Measurements from ENCODE around the gene RCAN3.

DNA sequence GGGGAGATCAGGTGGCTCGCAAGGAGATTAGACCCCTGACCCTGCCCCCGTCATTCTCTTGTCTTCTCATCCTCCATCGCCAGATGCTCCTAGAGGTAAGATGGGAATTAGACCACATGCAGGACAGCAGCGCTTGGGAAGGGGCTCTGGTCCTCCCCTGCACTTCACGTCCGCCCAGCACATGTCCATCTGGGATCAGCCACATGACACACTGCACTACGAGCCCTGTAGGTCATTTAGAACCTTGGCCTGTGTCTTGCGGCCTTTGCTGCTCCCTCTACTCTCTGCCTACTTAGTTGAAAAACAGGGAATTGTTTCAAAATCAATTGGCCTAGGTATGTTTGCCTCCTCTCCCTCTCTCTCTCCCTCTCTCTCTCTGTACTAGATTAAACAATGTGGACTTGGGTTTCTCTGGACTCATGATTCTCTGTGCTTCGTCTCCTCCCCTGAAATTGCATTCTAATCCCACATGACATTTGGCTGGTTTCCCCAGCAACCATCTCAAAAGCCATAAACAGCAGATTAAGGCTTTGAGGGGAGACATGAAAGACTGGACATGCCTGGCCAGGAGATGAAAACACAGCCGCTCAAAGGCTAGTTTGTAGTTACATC, 49.4 kb downstream of the RCAN3 start:
- TF ChIP-seq, protein P1, sequence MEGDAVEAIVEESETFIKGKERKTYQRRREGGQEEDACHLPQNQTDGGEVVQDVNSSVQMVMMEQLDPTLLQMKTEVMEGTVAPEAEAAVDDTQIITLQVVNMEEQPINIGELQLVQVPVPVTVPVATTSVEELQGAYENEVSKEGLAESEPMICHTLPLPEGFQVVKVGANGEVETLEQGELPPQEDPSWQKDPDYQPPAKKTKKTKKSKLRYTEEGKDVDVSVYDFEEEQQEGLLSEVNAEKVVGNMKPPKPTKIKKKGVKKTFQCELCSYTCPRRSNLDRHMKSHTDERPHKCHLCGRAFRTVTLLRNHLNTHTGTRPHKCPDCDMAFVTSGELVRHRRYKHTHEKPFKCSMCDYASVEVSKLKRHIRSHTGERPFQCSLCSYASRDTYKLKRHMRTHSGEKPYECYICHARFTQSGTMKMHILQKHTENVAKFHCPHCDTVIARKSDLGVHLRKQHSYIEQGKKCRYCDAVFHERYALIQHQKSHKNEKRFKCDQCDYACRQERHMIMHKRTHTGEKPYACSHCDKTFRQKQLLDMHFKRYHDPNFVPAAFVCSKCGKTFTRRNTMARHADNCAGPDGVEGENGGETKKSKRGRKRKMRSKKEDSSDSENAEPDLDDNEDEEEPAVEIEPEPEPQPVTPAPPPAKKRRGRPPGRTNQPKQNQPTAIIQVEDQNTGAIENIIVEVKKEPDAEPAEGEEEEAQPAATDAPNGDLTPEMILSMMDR (IDR thresholded peaks at IDR 0.05; ENCODE audit: borderline replicate concordance, extremely low read depth, low read length, poor library complexity, severe bottlenecking) = no peak
- no peak for TF ChIP-seq EZH2 (IDR thresholded peaks at IDR 0.05; ENCODE audit: borderline replicate concordance, low read depth, low read length, severe bottlenecking)

All from DND-41 (cell line).